WI38 (cell line): ENCODE measurements around the gene ECM2.

Source experiments
- H3K4me3 ChIP-seq: 2 replicates; pipeline ENCODE4 v1.5.1; 2011; ENCODE audit warnings: low read depth, mild to moderate bottlenecking, control low read depth, low read length
- CTCF ChIP-seq: IDR thresholded peaks from 2 replicates; pipeline ENCODE4 v1.5.1; 2012; ENCODE audit warnings: low read depth, mild to moderate bottlenecking, control low read depth, low read length

The ECM2 gene

GRCh38 chr9:92507496-92507895 is 28.3 kb downstream of the ECM2 start:
- no peak overlapping the region for H3K4me3 ChIP-seq
- TF ChIP-seq CTCF = no peak

- no peak for TF ChIP-seq CTCF
- H3K4me3 ChIP-seq = no peak overlapping the region
Measured at GRCh38 chr9:92507005-92507404, 28.8 kb downstream of the ECM2 start.

- no peak for TF ChIP-seq CTCF
- no peak overlapping the region for H3K4me3 ChIP-seq
Measured at GRCh38 chr9:92506184-92506857, 29.5 kb downstream of the ECM2 start.

GRCh38 chr9:92504881-92505280 is 30.9 kb downstream of the ECM2 start:
- no peak overlapping the region for H3K4me3 ChIP-seq
- TF ChIP-seq CTCF = no peak

GRCh38 chr9:92503156-92503555 is 32.6 kb downstream of the ECM2 start:
- H3K4me3 ChIP-seq = no peak overlapping the region
- no peak for TF ChIP-seq CTCF

GRCh38 chr9:92501671-92502393 is 34.0 kb downstream of the ECM2 start:
- TF ChIP-seq CTCF = peak; percentile 51
- H3K4me3 ChIP-seq = no peak overlapping the region

GRCh38 chr9:92500725-92501124 is 35.1 kb downstream of the ECM2 start:
- no peak overlapping the region for H3K4me3 ChIP-seq
- TF ChIP-seq CTCF = no peak
